HG02885 (cell line): ENCODE data around the gene RC3H1.

ENCODE experiments used
- ATAC-seq: cut with Tn5 transposase; IDR thresholded peaks from one replicate; pipeline ENCODE4 v1.9.1; 2021; ENCODE audit warnings: mild to moderate bottlenecking; ENCODE audit not compliant: unreplicated experiment, poor library complexity

Gene RC3H1

DNA sequence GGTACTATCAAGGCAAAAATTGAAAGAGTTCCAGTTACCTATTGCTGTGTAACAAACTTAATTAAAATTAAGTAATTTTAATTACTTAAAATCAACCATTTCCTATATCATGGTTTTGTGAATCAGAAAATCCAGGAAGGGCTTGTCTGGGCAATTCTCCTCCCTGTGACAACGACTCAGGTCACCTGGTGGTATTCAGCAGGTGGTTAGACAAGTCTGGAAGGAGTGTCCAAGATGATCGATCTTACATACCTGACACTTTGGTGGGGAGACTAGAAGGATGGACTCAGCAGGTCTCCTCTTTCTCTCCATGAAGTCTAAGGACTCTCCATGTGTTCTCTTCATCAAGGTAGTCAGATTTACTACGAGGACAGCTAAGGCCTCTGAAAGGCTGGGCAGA is 128.0 kb downstream of the RC3H1 start:
- ATAC-seq: no peak

DNA sequence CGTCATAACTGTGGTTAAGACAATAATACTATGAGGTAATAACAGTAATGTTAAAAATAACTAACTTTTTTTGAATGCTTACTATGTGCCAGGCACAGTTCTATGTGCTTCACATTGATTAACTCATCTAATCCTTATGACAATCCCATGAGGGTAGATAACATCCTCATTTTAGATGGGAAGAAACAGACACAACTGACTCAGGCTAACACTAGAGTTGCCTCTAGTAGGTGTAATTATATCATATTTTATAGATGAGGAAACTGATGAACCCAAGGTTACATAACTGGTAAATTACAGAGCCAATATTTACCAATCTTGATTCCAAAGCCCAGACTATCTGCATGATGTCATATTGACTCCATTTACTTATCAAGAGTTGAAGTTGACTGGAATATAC is 128.5 kb downstream of the RC3H1 start:
- ATAC-seq: no peak

DNA sequence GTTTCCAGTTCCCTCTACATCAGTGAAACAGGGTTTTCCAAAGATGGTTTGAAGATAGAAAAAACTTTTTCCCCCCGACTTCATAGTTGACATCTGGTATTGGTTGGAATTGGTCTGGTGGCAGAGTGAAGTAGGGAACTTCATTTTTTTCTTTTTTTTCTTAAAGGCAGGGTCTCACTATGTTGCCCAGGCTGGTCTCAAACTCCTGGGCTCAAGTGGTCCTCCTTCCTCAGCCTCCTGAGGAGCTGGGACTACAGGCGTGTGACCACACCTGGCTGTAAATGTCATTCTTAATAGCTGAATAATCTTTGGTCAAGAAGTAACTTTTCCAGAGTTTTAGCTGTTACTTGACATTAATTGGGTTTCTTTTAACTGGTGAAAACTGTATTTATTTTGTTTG is 132.3 kb downstream of the RC3H1 start:
- ATAC-seq: no peak

DNA sequence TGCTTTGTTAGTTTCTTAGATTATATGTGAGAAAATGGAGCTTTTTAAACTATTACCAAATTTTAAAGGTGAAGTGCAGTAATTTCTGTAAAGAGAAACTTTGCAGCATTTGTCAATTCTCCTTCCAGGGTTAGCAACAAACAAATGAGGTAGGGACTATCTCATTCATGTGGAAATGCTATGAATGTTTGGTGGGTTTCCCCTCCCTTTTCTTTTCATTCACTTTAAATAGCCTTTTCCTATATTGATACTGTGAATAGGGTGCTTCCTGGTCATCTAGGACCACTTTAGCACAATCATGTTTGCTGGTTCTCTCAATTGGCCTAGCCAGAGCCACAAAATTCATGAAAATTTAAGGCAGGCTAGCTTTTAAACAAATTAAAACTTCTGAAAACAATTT is 133.4 kb downstream of the RC3H1 start:
- no peak for ATAC-seq

DNA sequence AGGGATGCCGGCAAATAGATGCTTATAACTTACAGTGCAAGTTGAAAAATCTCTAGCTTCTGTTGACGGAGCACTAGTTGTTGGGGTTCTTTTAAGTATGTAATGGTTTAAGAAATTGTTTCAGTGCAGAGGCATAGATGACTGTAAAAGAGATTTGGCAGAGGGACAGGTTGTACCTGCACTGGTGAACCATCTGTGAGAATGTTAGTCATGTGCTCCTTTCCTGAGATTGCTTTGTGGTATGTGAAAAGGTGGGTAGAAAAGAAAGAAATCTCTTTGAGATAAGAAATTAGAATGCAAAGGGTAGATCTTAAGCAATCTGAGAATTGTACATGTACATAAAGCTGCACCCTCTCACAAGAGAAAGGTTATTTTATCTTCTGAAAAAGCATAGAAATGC is 134.5 kb downstream of the RC3H1 start:
- ATAC-seq: no peak

DNA sequence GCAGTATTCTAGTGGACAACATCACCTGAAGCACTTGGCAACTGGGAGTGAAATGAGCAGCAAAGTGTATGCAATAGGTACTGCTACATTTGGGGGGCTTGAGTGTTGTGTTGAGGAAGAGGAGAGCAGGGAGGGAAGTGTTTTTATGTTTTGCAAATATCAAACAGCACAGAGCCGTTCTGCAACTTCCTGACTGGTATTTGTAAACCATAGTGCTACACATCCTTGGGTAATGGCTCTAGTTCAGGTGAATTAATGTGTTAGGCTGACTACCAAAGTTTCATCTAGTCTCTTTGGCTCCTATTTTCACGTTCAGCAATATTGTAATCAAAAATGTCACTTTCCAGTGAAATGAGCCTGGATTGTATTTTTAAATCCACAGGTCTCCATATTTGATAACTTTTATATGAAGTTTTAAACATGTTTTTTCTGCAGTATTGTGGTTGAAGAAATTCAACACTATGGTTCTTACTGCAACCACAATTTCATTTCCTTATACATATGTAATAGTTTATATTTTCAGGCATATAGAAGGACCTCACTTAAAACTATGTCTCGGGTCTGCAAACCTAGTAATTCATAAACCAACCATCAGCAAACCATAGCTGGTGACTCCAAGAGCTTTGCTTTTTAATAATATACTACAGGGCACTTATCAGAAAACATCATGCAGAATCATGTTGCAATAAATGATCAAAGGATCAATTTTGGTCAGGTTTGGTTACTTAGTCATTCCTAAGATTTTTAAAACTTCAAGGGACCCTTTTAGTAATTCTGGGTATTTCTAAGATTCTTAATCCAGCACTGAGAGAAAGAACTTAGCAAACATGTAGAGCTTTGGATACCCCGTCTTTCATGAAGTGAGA is 135.2 kb downstream of the RC3H1 start:
- no peak for ATAC-seq

DNA sequence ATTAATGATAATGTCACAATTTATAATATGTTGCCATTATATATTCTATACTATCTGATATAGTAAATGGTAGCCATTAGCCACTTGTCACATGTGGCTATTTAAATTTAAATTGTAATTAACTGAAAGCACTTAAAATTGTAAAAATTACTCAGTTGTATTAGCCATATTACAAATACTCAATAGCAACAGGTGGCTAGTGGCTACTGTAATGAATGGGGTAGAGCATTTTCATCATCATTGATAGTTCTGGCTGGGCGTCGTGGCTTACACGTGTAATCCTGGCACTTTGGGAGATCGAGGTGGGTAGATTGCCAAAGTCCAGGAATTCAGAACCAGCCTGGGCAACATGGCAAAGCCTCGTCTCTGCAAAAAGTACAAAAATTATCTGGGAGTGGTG is 137.5 kb downstream of the RC3H1 start:
- no peak for ATAC-seq
